ENCODE measurements around the gene TMEM98. TPM values are rescaled to one million over a fixed set of nuclear protein-coding genes. Genes with fewer than 3 reads are reported as not detected.

Gene TMEM98
- total RNA-seq, 2 donors from 2014 or later = 98.3 to 206 TPM

GRCh38 chr17:32909787-32910369, 18.1 kb upstream of the TMEM98 start:
- TF ChIP-seq CTCF (IDR thresholded peaks at IDR 0.05) (peak; percentile 50 to 86 (median 80)), POLR2AphosphoS5 (IDR thresholded peaks at IDR 0.05) (peak; percentile 82), POLR2A (IDR thresholded peaks at IDR 0.05) (no peak)
- 19% methylated on average over 4 of the region's 4 CpGs for WGBS

GRCh38 chr17:32910769-32911168, 17.2 kb upstream of the TMEM98 start:
- TF ChIP-seq POLR2AphosphoS5 (IDR thresholded peaks at IDR 0.05) (no peak), CTCF (IDR thresholded peaks at IDR 0.05) (no peak), POLR2A (IDR thresholded peaks at IDR 0.05) (no peak)
- intact Hi-C loops (cut with DNase I) = no loop called here
- Histone ChIP-seq H3K9me3 (no peaks in the 10 kb centered on the region), H3K36me3 (no peaks in the 10 kb centered on the region), H3K4me1 (replicated peaks) (no peaks in the 10 kb centered on the region), H3K27ac (no peak overlapping the region), H3K27me3 (replicated peaks; ENCODE audit: insufficient read depth) (no peaks in the 10 kb centered on the region), H3K4me3 (no peak overlapping the region)
- no peak for DNase-seq (ENCODE audit: low spot score)
- 82% methylated on average over 3 of the region's 3 CpGs for WGBS

More at GRCh38 chr17:32909787-32910369, 18.1 kb upstream of the TMEM98 start:
- Histone ChIP-seq H3K9me3 (no peaks in the 10 kb centered on the region), H3K4me3 (no peak overlapping the region), H3K4me1 (replicated peaks) (no peaks in the 10 kb centered on the region), H3K36me3 (no peaks in the 10 kb centered on the region), H3K27ac (no peak overlapping the region), H3K27me3 (replicated peaks; ENCODE audit: insufficient read depth) (no peaks in the 10 kb centered on the region)
- peak; percentile 88 for DNase-seq (ENCODE audit: low spot score)
- intact Hi-C loops (cut with DNase I) = no loop called here

- intact Hi-C loops (cut with DNase I) = no loop called here
- TF ChIP-seq POLR2A (IDR thresholded peaks at IDR 0.05) (peak; percentile 58), CTCF (IDR thresholded peaks at IDR 0.05) (peak in 2 of 4 experiments; percentile 30 to 39), POLR2AphosphoS5 (IDR thresholded peaks at IDR 0.05) (peak; percentile 91)
- Histone ChIP-seq H3K27me3 (replicated peaks; ENCODE audit: insufficient read depth) (no peaks in the 10 kb centered on the region), H3K9me3 (no peaks in the 10 kb centered on the region), H3K36me3 (no peaks in the 10 kb centered on the region), H3K4me3 (no peak overlapping the region), H3K27ac (peak overlapping the region; percentile 66 to 73), H3K4me1 (replicated peaks) (no peaks in the 10 kb centered on the region)
- WGBS = 15% methylated on average over 10 of the region's 10 CpGs
- DNase-seq (ENCODE audit: low spot score) = peak; percentile 91
Observed at GRCh38 chr17:32912218-32912897, 15.6 kb upstream of the TMEM98 start.

GRCh38 chr17:32913593-32913992, 14.4 kb upstream of the TMEM98 start:
- TF ChIP-seq POLR2AphosphoS5 (IDR thresholded peaks at IDR 0.05) (no peak), CTCF (IDR thresholded peaks at IDR 0.05) (no peak), POLR2A (IDR thresholded peaks at IDR 0.05) (no peak)
- no peak for DNase-seq (ENCODE audit: low spot score)
- Histone ChIP-seq H3K4me3 (no peak overlapping the region), H3K9me3 (no peaks in the 10 kb centered on the region), H3K27me3 (replicated peaks; ENCODE audit: insufficient read depth) (no peaks in the 10 kb centered on the region), H3K4me1 (replicated peaks) (no peaks in the 10 kb centered on the region), H3K36me3 (no peaks in the 10 kb centered on the region), H3K27ac (no peak overlapping the region)
- WGBS = 91% methylated on average over 7 of the region's 7 CpGs
- intact Hi-C loops (cut with DNase I) = no loop called here

- TF ChIP-seq POLR2AphosphoS5 (IDR thresholded peaks at IDR 0.05) = no peak
- no peak for TF ChIP-seq POLR2A (IDR thresholded peaks at IDR 0.05)
- no peak for TF ChIP-seq CTCF (IDR thresholded peaks at IDR 0.05)
- DNase-seq (ENCODE audit: low spot score) = no peak
- WGBS = 86% methylated on average over 3 of the region's 3 CpGs
- intact Hi-C loops (cut with DNase I) = no loop called here
- no peaks in the 10 kb centered on the region for H3K36me3 ChIP-seq
- no peak overlapping the region for H3K4me3 ChIP-seq
- no peaks in the 10 kb centered on the region for H3K9me3 ChIP-seq
- no peaks in the 10 kb centered on the region for H3K4me1 ChIP-seq (replicated peaks)
- H3K27me3 ChIP-seq (replicated peaks; ENCODE audit: insufficient read depth) = no peaks in the 10 kb centered on the region
- no peak overlapping the region for H3K27ac ChIP-seq
Observed at GRCh38 chr17:32914181-32914580, 13.8 kb upstream of the TMEM98 start.

Measured in prostate gland (tissue), 2 donors.